Amygdala (tissue), 56 donors: ENCODE results near the gene SLC22A4.

Experiments used
- DNase-seq, 56 donors: peaks; one replicate each; lab custom pipeline; 2025; lab: John Stamatoyannopoulos, UW

The SLC22A4 gene

GRCh38 chr5:132272311-132273210, 21.6 kb upstream of the SLC22A4 start:
- peak in 12 of 56 donors; percentile 19 to 56 (median 32) for DNase-seq

GRCh38 chr5:132273631-132274030, 20.6 kb upstream of the SLC22A4 start:
- no peak for DNase-seq

GRCh38 chr5:132274050-132274792, 20.0 kb upstream of the SLC22A4 start:
- no peak for DNase-seq

GRCh38 chr5:132275367-132276220, 18.6 kb upstream of the SLC22A4 start:
- no peak for DNase-seq

- DNase-seq = no peak
Measured at GRCh38 chr5:132277256-132277655, 16.9 kb upstream of the SLC22A4 start.

- no peak for DNase-seq
Measured at GRCh38 chr5:132277971-132278853, 16.0 kb upstream of the SLC22A4 start.

- no peak for DNase-seq
Measured at GRCh38 chr5:132279801-132280200, 14.4 kb upstream of the SLC22A4 start.

GRCh38 chr5:132280371-132281240, 13.6 kb upstream of the SLC22A4 start:
- DNase-seq = no peak

GRCh38 chr5:132281856-132282614, 12.2 kb upstream of the SLC22A4 start:
- no peak for DNase-seq

- no peak for DNase-seq
Measured at GRCh38 chr5:132283423-132284043, 10.7 kb upstream of the SLC22A4 start.

GRCh38 chr5:132289097-132289496, 5.1 kb upstream of the SLC22A4 start:
- no peak for DNase-seq

GRCh38 chr5:132291026-132291425, 3.2 kb upstream of the SLC22A4 start:
- no peak for DNase-seq

- peak in 53 of 56 donors; percentile 54 to 91 (median 80) for DNase-seq
Measured at GRCh38 chr5:132293066-132293991, 865 bp upstream of the SLC22A4 start.

GRCh38 chr5:132294728-132295504, 722 bp downstream of the SLC22A4 start:
- peak in 1 of 56 donors; percentile 37 for DNase-seq
